Uterus (tissue), 4 donors: Measurements from ENCODE around the gene RMND5A. TPM values are rescaled to one million over a fixed set of nuclear protein-coding genes. Genes with fewer than 3 reads are reported as not detected.
"Not testable (repeated sequence)": the region's sequence is repeated elsewhere in the genome, so short reads cannot be mapped to it uniquely, and the experiment has no call there.

Experiments used
- DNase-seq, 2 donors: peaks; one replicate each; pipeline ENCODE4 v3.0.0-alpha.2; 2019 to 2020
- H3K27ac ChIP-seq, 2 donors: fragments of 200-600 bp; sonication (generic); 1 replicate in 1 of 2; 2 replicates in 1 of 2; pipeline ENCODE4 v1.5.1; 2016 to 2018
- H3K27me3 ChIP-seq, 2 donors: fragments of 200-600 bp; sonication (generic); one replicate each; pipeline ENCODE4 v1.5.1; 2018 to 2019; ENCODE audit warnings: control low read depth in 1 of 2
- H3K36me3 ChIP-seq, 2 donors: fragments of 200-600 bp; sonication (generic); one replicate each; pipeline ENCODE4 v1.5.1; 2019; ENCODE audit warnings: control low read depth in 1 of 2
- H3K4me1 ChIP-seq, 2 donors: fragments of 200-600 bp; sonication (generic); one replicate each; pipeline ENCODE4 v1.5.1; 2018 to 2019; ENCODE audit warnings: control low read depth in 1 of 2
- H3K4me3 ChIP-seq, 2 donors: fragments of 200-600 bp; sonication (generic); 1 replicate in 1 of 2; 2 replicates in 1 of 2; pipeline ENCODE4 v1.5.1; 2018 to 2019; ENCODE audit warnings: mild to moderate bottlenecking in 1 of 2
- H3K9me3 ChIP-seq, 2 donors: fragments of 200-600 bp; sonication (generic); one replicate each; pipeline ENCODE4 v1.5.1; 2019; ENCODE audit warnings: control low read depth in 1 of 2
- CTCF ChIP-seq, 4 experiments: fragments of 200-600 bp in 2 of 4; fragments of 450-650 bp in 2 of 4; sonication (generic) in 2 of 4; IDR thresholded peaks; one replicate each; pipeline ENCODE4 v1.5.1; 2016 to 2019; ENCODE audit warnings: antibody characterized with exemption in 4 of 4, mild to moderate bottlenecking in 2 of 4, moderate library complexity in 1 of 4
- POLR2A ChIP-seq, 2 donors: fragments of 450-650 bp; IDR thresholded peaks; one replicate each; pipeline ENCODE4 v1.6.1; 2016; ENCODE audit warnings: antibody characterized with exemption in 2 of 2, mild to moderate bottlenecking in 1 of 2, moderate library complexity in 1 of 2
- intact Hi-C: fragments of 100-400 bp; cut with DNase I; formaldehyde crosslinking; loops from one replicate; pipeline ENCODE4 v1.15.1; 2023; ENCODE audit warnings: low total_unique reads
- total RNA-seq, 4 donors: library from RNA; depleted of rRNA in 3 of 4; stranded (reverse); fragments of >200 nt in 3 of 4; gene quantifications; one replicate each; pipeline versions ENCODE4 v1.1.0 to v1.2.4, GENCODE V29; 2014 to 2023
- donor health status: DM: yes; HTN: yes; CAD: no.

Gene RMND5A
- total RNA-seq, 4 donors from 2014 or later, result 33.6 to 71.5 (median 38.0) TPM

- no peak for DNase-seq
These were observed 16.3 kb upstream of the RMND5A start for GRCh38 chr2:86703704-86704361.

GRCh38 chr2:86704459-86704971 is 15.6 kb upstream of the RMND5A start:
- intact Hi-C loops, result loop anchor here (10.0 kb wide), 1 partner anchor 80 kb away; the partner anchor contains the start of gene RNF103
- Histone ChIP-seq H3K4me3 (no peak overlapping the region), H3K27me3 (no peaks in the 10 kb centered on the region), H3K4me1 (peaks cover 0 to 4% of the 10 kb centered on the region in 2 donors), H3K36me3 (no peaks in the 10 kb centered on the region), H3K9me3 (no peaks in the 10 kb centered on the region), H3K27ac (peak overlapping the region; percentile 11 to 52)
- TF ChIP-seq POLR2A (IDR thresholded peaks at IDR 0.05), result no peak
- TF ChIP-seq CTCF (IDR thresholded peaks at IDR 0.05), result no peak
- peak; percentile 26 to 35 for DNase-seq

More at GRCh38 chr2:86703704-86704361, 16.3 kb upstream of the RMND5A start:
- intact Hi-C loops, result loop anchor here (10.0 kb wide), 1 partner anchor 79 kb away; the partner anchor contains the start of gene RNF103
- Histone ChIP-seq H3K4me3 (no peak overlapping the region), H3K27ac (peak overlapping the region in 1 of 2 donors; percentile 52), H3K36me3 (no peaks in the 10 kb centered on the region), H3K27me3 (no peaks in the 10 kb centered on the region), H3K4me1 (peaks cover 0 to 4% of the 10 kb centered on the region in 2 donors), H3K9me3 (no peaks in the 10 kb centered on the region)
- TF ChIP-seq POLR2A (IDR thresholded peaks at IDR 0.05) (no peak), CTCF (IDR thresholded peaks at IDR 0.05) (no peak)

- Histone ChIP-seq H3K4me3 (no peak overlapping the region), H3K9me3 (no peaks in the 10 kb centered on the region), H3K27me3 (no peaks in the 10 kb centered on the region), H3K36me3 (no peaks in the 10 kb centered on the region), H3K27ac (no peak overlapping the region), H3K4me1 (peaks cover 0 to 4% of the 10 kb centered on the region in 2 donors)
- intact Hi-C loops, result loop anchor here (10.0 kb wide), 1 partner anchor 81 kb away; the partner anchor contains the start of gene RNF103
- TF ChIP-seq CTCF (IDR thresholded peaks at IDR 0.05), result no peak
- no peak for TF ChIP-seq POLR2A (IDR thresholded peaks at IDR 0.05)
- DNase-seq, result no peak
These were observed 13.9 kb upstream of the RMND5A start for GRCh38 chr2:86706220-86706619.

- Histone ChIP-seq H3K36me3 (no peaks in the 10 kb centered on the region), H3K4me1 (peaks cover 0 to 4% of the 10 kb centered on the region in 2 donors), H3K4me3 (no peak overlapping the region), H3K27me3 (no peaks in the 10 kb centered on the region), H3K27ac (no peak overlapping the region), H3K9me3 (no peaks in the 10 kb centered on the region)
- DNase-seq, result no peak
- intact Hi-C loops, result loop anchor here (10.0 kb wide), 1 partner anchor 82 kb away; the partner anchor contains the start of gene RNF103
- TF ChIP-seq POLR2A (IDR thresholded peaks at IDR 0.05) (no peak), CTCF (IDR thresholded peaks at IDR 0.05) (no peak)
These were observed 13.2 kb upstream of the RMND5A start for GRCh38 chr2:86706935-86707334.

- intact Hi-C loops, result loop anchor here (10.0 kb wide), 1 partner anchor 83 kb away; the partner anchor contains the start of gene RNF103
- H3K27me3 ChIP-seq, H3K36me3 ChIP-seq, H3K4me1 ChIP-seq, H3K9me3 ChIP-seq, H3K4me3 ChIP-seq, H3K27ac ChIP-seq, DNase-seq: not testable (repeated sequence)
These were observed 12.0 kb upstream of the RMND5A start for GRCh38 chr2:86708126-86708525.

GRCh38 chr2:86714579-86715173 is 5.4 kb upstream of the RMND5A start:
- H3K27me3 ChIP-seq, H3K27ac ChIP-seq, DNase-seq, intact Hi-C loops, H3K9me3 ChIP-seq, H3K4me3 ChIP-seq, H3K36me3 ChIP-seq, H3K4me1 ChIP-seq: not testable (repeated sequence)

GRCh38 chr2:86719263-86719636 is 841 bp upstream of the RMND5A start:
- H3K36me3 ChIP-seq, H3K27me3 ChIP-seq, H3K9me3 ChIP-seq, DNase-seq, intact Hi-C loops, H3K4me1 ChIP-seq: not testable (repeated sequence)
- Histone ChIP-seq H3K27ac (peak overlapping the region; percentile 90 to 92), H3K4me3 (peak overlapping the region; percentile 23 to 69)

GRCh38 chr2:86720540-86721320 is 639 bp downstream of the RMND5A start:
- H3K27ac ChIP-seq, result peak overlapping the region; percentile 90 to 92
- DNase-seq, result peak; percentile 44 to 48
- H3K9me3 ChIP-seq, intact Hi-C loops, H3K4me1 ChIP-seq, H3K27me3 ChIP-seq, H3K36me3 ChIP-seq: not testable (repeated sequence)
- H3K4me3 ChIP-seq, result peak overlapping the region; percentile 33 to 69
